Uterus (tissue), 2 donors: Measurements from ENCODE around the gene TMEM184B.

Source experiments
- CTCF ChIP-seq, 4 experiments: fragments of 200-600 bp in 2 of 4; fragments of 450-650 bp in 2 of 4; sonication (generic) in 2 of 4; IDR thresholded peaks; one replicate each; pipeline ENCODE4 v1.5.1; 2016 to 2019; ENCODE audit warnings: antibody characterized with exemption in 4 of 4, mild to moderate bottlenecking in 2 of 4, moderate library complexity in 1 of 4
- POLR2A ChIP-seq, 2 donors: fragments of 450-650 bp; IDR thresholded peaks; one replicate each; pipeline ENCODE4 v1.6.1; 2016; ENCODE audit warnings: antibody characterized with exemption in 2 of 2, mild to moderate bottlenecking in 1 of 2, moderate library complexity in 1 of 2

GRCh38 chr22:38184788-38185187 is 88.0 kb downstream of the TMEM184B start:
- no peak for TF ChIP-seq CTCF (IDR thresholded peaks at IDR 0.05)
- no peak for TF ChIP-seq POLR2A (IDR thresholded peaks at IDR 0.05)
